ENCODE data around the gene LNX1. TPM values are rescaled to one million over a fixed set of nuclear protein-coding genes. Genes with fewer than 3 reads are reported as not detected.

Gene LNX1
- total RNA-seq, 1 donor from 2014 or later: 0.34 TPM

DNA sequence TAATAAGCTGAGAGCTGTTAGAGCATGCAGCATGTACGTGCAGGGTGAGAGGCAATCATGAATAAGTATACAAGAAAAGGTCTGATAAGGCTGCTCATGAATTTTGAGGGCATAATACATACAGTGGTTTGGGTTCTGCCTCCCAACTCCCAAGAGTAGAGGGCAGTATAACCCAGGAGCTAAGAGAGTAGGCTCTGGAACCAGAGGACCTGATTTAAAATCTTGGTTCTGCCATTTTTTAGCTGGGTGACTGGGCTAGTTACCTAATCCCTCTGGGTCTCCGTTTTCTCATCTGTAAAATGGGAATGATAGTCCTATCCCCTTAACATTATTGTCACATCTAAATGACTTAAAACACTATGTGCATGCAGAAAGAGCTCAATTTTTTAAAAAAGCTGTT, 85.3 kb downstream of the LNX1 start:
- Histone ChIP-seq H3K9me3 (ENCODE audit: low read depth) (no peaks in the 10 kb centered on the region), H3K27ac (no peak overlapping the region), H3K27me3 (no peaks in the 10 kb centered on the region), H3K9ac (no peak overlapping the region), H3K4me1 (no peaks in the 10 kb centered on the region), H2AFZ (replicated peaks) (no peak overlapping the region), H3K4me3 (no peak overlapping the region), H3K36me3 (no peaks in the 10 kb centered on the region), H3K4me2 (no peak overlapping the region), H3K79me2 (ENCODE audit: low read depth) (no peaks in the 10 kb centered on the region), H4K20me1 (ENCODE audit: low read depth) (no peaks in the 10 kb centered on the region), H3F3A (ENCODE audit: low read depth) (no peaks in the 10 kb centered on the region)
- Mint-ChIP-seq H3K36me3 (no peaks in the 10 kb centered on the region), H3K4me3 (no peak overlapping the region), H3K27ac (no peak overlapping the region), H3K27me3 (ENCODE audit: insufficient read depth, low read depth) (no peaks in the 10 kb centered on the region), H3K4me1 (no peaks in the 10 kb centered on the region), H3K9me3 (no peaks in the 10 kb centered on the region)
- DNase-seq (ENCODE audit: low spot score): no peak
- no peak for TF ChIP-seq EZH2 (IDR thresholded peaks at IDR 0.05)
- TF ChIP-seq, protein P1, sequence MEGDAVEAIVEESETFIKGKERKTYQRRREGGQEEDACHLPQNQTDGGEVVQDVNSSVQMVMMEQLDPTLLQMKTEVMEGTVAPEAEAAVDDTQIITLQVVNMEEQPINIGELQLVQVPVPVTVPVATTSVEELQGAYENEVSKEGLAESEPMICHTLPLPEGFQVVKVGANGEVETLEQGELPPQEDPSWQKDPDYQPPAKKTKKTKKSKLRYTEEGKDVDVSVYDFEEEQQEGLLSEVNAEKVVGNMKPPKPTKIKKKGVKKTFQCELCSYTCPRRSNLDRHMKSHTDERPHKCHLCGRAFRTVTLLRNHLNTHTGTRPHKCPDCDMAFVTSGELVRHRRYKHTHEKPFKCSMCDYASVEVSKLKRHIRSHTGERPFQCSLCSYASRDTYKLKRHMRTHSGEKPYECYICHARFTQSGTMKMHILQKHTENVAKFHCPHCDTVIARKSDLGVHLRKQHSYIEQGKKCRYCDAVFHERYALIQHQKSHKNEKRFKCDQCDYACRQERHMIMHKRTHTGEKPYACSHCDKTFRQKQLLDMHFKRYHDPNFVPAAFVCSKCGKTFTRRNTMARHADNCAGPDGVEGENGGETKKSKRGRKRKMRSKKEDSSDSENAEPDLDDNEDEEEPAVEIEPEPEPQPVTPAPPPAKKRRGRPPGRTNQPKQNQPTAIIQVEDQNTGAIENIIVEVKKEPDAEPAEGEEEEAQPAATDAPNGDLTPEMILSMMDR (IDR thresholded peaks at IDR 0.05): no peak
- no peak for TF ChIP-seq EZH2phosphoT487 (IDR thresholded peaks at IDR 0.05)

DNA sequence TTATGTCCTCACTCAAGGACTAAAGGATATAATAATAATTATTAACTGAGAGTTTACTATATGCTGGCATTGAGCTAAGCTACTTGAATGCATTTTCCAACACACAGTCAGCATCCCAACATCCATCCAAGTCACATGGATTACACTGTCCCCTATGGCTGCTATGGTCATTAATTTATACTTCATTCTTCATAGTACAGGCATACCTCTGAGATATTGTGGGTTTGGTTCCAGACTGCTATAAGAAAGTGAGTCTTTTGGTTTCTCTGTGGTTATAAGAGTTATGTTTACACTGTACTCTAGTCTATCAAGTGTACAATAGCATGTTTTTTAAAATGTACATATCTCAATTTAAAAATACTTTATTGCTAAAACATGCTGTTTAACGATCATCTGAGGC, 89.2 kb downstream of the LNX1 start:
- H3K4me1 Mint-ChIP-seq: peaks cover 3% of the 10 kb centered on the region
- TF ChIP-seq EZH2phosphoT487 (IDR thresholded peaks at IDR 0.05) (no peak), EZH2 (IDR thresholded peaks at IDR 0.05) (no peak)
- TF ChIP-seq, protein P1 (IDR thresholded peaks at IDR 0.05): no peak
- Histone ChIP-seq H3K4me2 (no peak overlapping the region), H3K27ac (no peak overlapping the region), H3K4me1 (peaks cover 12% of the 10 kb centered on the region), H2AFZ (replicated peaks) (no peak overlapping the region), H3F3A (ENCODE audit: low read depth) (no peaks in the 10 kb centered on the region), H3K9me3 (ENCODE audit: low read depth) (no peaks in the 10 kb centered on the region), H3K27me3 (no peaks in the 10 kb centered on the region), H3K9ac (no peak overlapping the region), H3K79me2 (ENCODE audit: low read depth) (no peaks in the 10 kb centered on the region), H3K36me3 (no peaks in the 10 kb centered on the region), H4K20me1 (ENCODE audit: low read depth) (no peaks in the 10 kb centered on the region), H3K4me3 (no peak overlapping the region)
- DNase-seq (ENCODE audit: low spot score): no peak
- H3K9me3 Mint-ChIP-seq: no peaks in the 10 kb centered on the region
- H3K36me3 Mint-ChIP-seq: no peaks in the 10 kb centered on the region
- no peaks in the 10 kb centered on the region for H3K27me3 Mint-ChIP-seq (ENCODE audit: insufficient read depth, low read depth)
- H3K4me3 Mint-ChIP-seq: no peak overlapping the region
- H3K27ac Mint-ChIP-seq: no peak overlapping the region

DNA sequence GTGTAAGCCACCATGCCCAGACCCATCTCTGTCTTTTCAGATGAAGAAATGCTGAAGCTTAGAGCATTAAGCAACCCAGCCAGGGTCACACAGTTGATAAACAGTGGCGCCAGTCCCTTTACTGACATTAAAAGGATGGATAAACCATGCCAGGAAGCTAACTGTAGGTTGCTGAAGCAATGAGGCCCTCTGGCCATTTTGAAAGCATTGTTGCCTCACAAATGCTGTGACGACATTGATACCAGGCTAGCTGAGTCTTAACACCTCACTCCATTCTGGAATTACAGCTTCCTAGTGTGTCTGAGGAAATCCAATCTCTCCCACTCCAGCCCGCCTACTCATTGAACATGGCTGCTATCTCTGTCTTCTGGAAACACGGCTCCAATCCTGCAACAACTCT, 89.7 kb downstream of the LNX1 start:
- Mint-ChIP-seq H3K9me3 (no peaks in the 10 kb centered on the region), H3K27ac (no peak overlapping the region), H3K27me3 (ENCODE audit: insufficient read depth, low read depth) (no peaks in the 10 kb centered on the region), H3K4me1 (peaks cover 7% of the 10 kb centered on the region), H3K36me3 (no peaks in the 10 kb centered on the region), H3K4me3 (no peak overlapping the region)
- H3K9ac ChIP-seq: no peak overlapping the region
- H3K27me3 ChIP-seq: no peaks in the 10 kb centered on the region
- H3K79me2 ChIP-seq (ENCODE audit: low read depth): no peaks in the 10 kb centered on the region
- H3K4me3 ChIP-seq: no peak overlapping the region
- TF ChIP-seq, protein P1 (IDR thresholded peaks at IDR 0.05): no peak
- TF ChIP-seq EZH2 (IDR thresholded peaks at IDR 0.05) (no peak), EZH2phosphoT487 (IDR thresholded peaks at IDR 0.05) (no peak)
- no peak overlapping the region for H2AFZ ChIP-seq (replicated peaks)
- H4K20me1 ChIP-seq (ENCODE audit: low read depth): no peaks in the 10 kb centered on the region
- no peak overlapping the region for H3K4me2 ChIP-seq
- H3F3A ChIP-seq (ENCODE audit: low read depth): no peaks in the 10 kb centered on the region
- H3K4me1 ChIP-seq: peaks cover 14% of the 10 kb centered on the region
- no peaks in the 10 kb centered on the region for H3K9me3 ChIP-seq (ENCODE audit: low read depth)
- no peaks in the 10 kb centered on the region for H3K36me3 ChIP-seq
- H3K27ac ChIP-seq: no peak overlapping the region
- DNase-seq (ENCODE audit: low spot score): no peak

Data from neural progenitor cell (in vitro differentiated cells).